ENCODE data around the gene SCN7A.
"Not testable (repeated sequence)": the region's sequence is repeated elsewhere in the genome, so short reads cannot be mapped to it uniquely, and the experiment has no call there.

SCN7A gene

GRCh38 chr2:166494140-166494624 lies at the start of gene SCN7A:
Gene SCN7A, minus strand, starts transcription at chr2:166494249. Its CDS starts 16,553 bp downstream, at chr2:166477696.
- no peak for DNase-seq (ENCODE audit: low read depth in 2 of 2)

GRCh38 chr2:166539340-166540162 lies 45.5 kb upstream of the SCN7A start:
- DNase-seq (ENCODE audit: low read depth in 2 of 2) = no peak

- DNase-seq (ENCODE audit: low read depth in 2 of 2) = no peak
Observed at GRCh38 chr2:166536111-166536510, 42.1 kb upstream of the SCN7A start.

- DNase-seq (ENCODE audit: low read depth in 2 of 2) = no peak
Observed at GRCh38 chr2:166521155-166521554, 27.1 kb upstream of the SCN7A start.

- no peak for DNase-seq (ENCODE audit: low read depth in 2 of 2)
Observed at GRCh38 chr2:166520604-166521003, 26.6 kb upstream of the SCN7A start.

GRCh38 chr2:166519391-166519962 lies 25.4 kb upstream of the SCN7A start:
- no peak for DNase-seq (ENCODE audit: low read depth in 2 of 2)

- no peak for DNase-seq (ENCODE audit: low read depth in 2 of 2)
Observed at GRCh38 chr2:166518634-166519390, 24.8 kb upstream of the SCN7A start.

- no peak for DNase-seq (ENCODE audit: low read depth in 2 of 2)
Observed at GRCh38 chr2:166517533-166518061, 23.5 kb upstream of the SCN7A start.

- DNase-seq (ENCODE audit: low read depth in 2 of 2) = no peak
Observed at GRCh38 chr2:166516712-166517303, 22.8 kb upstream of the SCN7A start.

GRCh38 chr2:166513952-166514351 lies 19.9 kb upstream of the SCN7A start:
- no peak for DNase-seq (ENCODE audit: low read depth in 2 of 2)

- no peak for DNase-seq (ENCODE audit: low read depth in 2 of 2)
Observed at GRCh38 chr2:166499281-166499680, 5.2 kb upstream of the SCN7A start.

- no peak for DNase-seq (ENCODE audit: low read depth in 2 of 2)
Observed at GRCh38 chr2:166491461-166491860, 2.6 kb downstream of the SCN7A start.

- DNase-seq (ENCODE audit: low read depth in 2 of 2) = no peak
Observed at GRCh38 chr2:166487171-166487570, 6.9 kb downstream of the SCN7A start.

- no peak for DNase-seq (ENCODE audit: low read depth in 2 of 2)
Observed at GRCh38 chr2:166485558-166486178, 8.4 kb downstream of the SCN7A start.

- DNase-seq (ENCODE audit: low read depth in 2 of 2) = no peak
Observed at GRCh38 chr2:166472332-166472731, 21.7 kb downstream of the SCN7A start.

- no peak for DNase-seq (ENCODE audit: low read depth in 2 of 2)
Observed at GRCh38 chr2:166468124-166469024, 25.7 kb downstream of the SCN7A start.

GRCh38 chr2:166464187-166464586 lies 29.9 kb downstream of the SCN7A start:
- DNase-seq (ENCODE audit: low read depth in 2 of 2) = no peak

- DNase-seq (ENCODE audit: low read depth in 2 of 2) = no peak
Observed at GRCh38 chr2:166463640-166464039, 30.4 kb downstream of the SCN7A start.

GRCh38 chr2:166458674-166459073 lies 35.4 kb downstream of the SCN7A start:
- DNase-seq (ENCODE audit: low read depth in 2 of 2) = no peak

GRCh38 chr2:166455823-166456222 lies 38.2 kb downstream of the SCN7A start:
- DNase-seq (ENCODE audit: low read depth in 2 of 2) = not testable (repeated sequence)
